Smooth muscle cell (in vitro differentiated cells): ENCODE results near the gene LCORL. TPM values are rescaled to one million over a fixed set of nuclear protein-coding genes. Genes with fewer than 3 reads are reported as not detected.
"Not testable (repeated sequence)": the region's sequence is repeated elsewhere in the genome, so short reads cannot be mapped to it uniquely, and the experiment has no call there.

Experiments
- DNase-seq: peaks from one replicate; lab custom pipeline; 2025; ENCODE audit not compliant: unreplicated experiment; lab: John Stamatoyannopoulos, UW
- H2AFZ ChIP-seq: fragments of 200-600 bp; sonication (generic); 2 replicates; pipeline ENCODE4 v1.6.0; 2016; ENCODE audit warnings: antibody characterized with exemption, low read depth, mild to moderate bottlenecking
- H3F3A ChIP-seq: fragments of 200-600 bp; sonication (generic); 2 replicates; pipeline ENCODE4 v1.6.0; 2017; ENCODE audit warnings: antibody characterized with exemption, low read depth
- H3K27ac ChIP-seq: fragments of 200-600 bp; sonication (generic); 2 replicates; pipeline ENCODE4 v1.5.1; 2016; ENCODE audit warnings: low read depth, mild to moderate bottlenecking
- H3K27me3 ChIP-seq: fragments of 200-600 bp; sonication (generic); 2 replicates; pipeline ENCODE4 v1.6.1; 2016; ENCODE audit warnings: low read depth, mild to moderate bottlenecking
- H3K36me3 ChIP-seq: fragments of 200-600 bp; sonication (generic); 2 replicates; pipeline ENCODE4 v1.5.1; 2016; ENCODE audit warnings: low read depth
- H3K4me1 ChIP-seq: fragments of 200-600 bp; sonication (generic); 2 replicates; pipeline ENCODE4 v1.5.1; 2016; ENCODE audit warnings: low read depth
- H3K4me2 ChIP-seq: fragments of 200-600 bp; sonication (generic); 2 replicates; pipeline ENCODE4 v1.6.0; 2016; ENCODE audit warnings: mild to moderate bottlenecking
- H3K4me3 ChIP-seq: fragments of 200-600 bp; sonication (generic); 2 replicates; pipeline ENCODE4 v1.5.1; 2016; ENCODE audit warnings: mild to moderate bottlenecking
- H3K79me2 ChIP-seq: fragments of 200-600 bp; sonication (generic); 2 replicates; pipeline ENCODE4 v1.6.0; 2016; ENCODE audit warnings: low read depth, mild to moderate bottlenecking
- H3K9ac ChIP-seq: fragments of 200-600 bp; sonication (generic); 2 replicates; pipeline ENCODE4 v1.6.0; 2016; ENCODE audit warnings: low read depth
- H3K9me3 ChIP-seq: fragments of 200-600 bp; sonication (generic); replicated peaks from 2 replicates; pipeline ENCODE4 v1.5.1; 2016; ENCODE audit warnings: low read depth
- H4K20me1 ChIP-seq: fragments of 200-600 bp; sonication (generic); 2 replicates; pipeline ENCODE4 v1.6.0; 2016; ENCODE audit warnings: low read depth
- WGBS: methylation state at CpG from one replicate; pipeline ENCODE4 v1.1.7; 2016; ENCODE audit warnings: low lambda C conversion rate; 5-methylcytosine and 5-hydroxymethylcytosine counted together
- polyA plus RNA-seq: library from polyadenylated mRNA; unstranded; fragments of >200 nt; fragmentation: Nextera tagmentation; extraction: Ambion mirVana; gene quantifications from 2 replicates; pipeline ENCODE4 v1.2.1, GENCODE V29; 2016
- total RNA-seq: library from RNA; depleted of rRNA; stranded (reverse); fragments of >200 nt; gene quantifications from 2 replicates; pipeline ENCODE4 v1.2.3, GENCODE V29; 2014
- TF ChIP-seq, protein P1 (sequence below): fragments of 200-600 bp; sonication (generic); IDR thresholded peaks from 2 replicates; pipeline ENCODE4 v1.5.1; 2017; ENCODE audit warnings: borderline replicate concordance, mild to moderate bottlenecking, antibody characterized with exemption; ENCODE audit not compliant: insufficient read depth, poor library complexity, severe bottlenecking

Gene LCORL
- total and polyA plus RNA-seq, 2 experiments from 2014 or later: 11.2 to 16.6 TPM

DNA sequence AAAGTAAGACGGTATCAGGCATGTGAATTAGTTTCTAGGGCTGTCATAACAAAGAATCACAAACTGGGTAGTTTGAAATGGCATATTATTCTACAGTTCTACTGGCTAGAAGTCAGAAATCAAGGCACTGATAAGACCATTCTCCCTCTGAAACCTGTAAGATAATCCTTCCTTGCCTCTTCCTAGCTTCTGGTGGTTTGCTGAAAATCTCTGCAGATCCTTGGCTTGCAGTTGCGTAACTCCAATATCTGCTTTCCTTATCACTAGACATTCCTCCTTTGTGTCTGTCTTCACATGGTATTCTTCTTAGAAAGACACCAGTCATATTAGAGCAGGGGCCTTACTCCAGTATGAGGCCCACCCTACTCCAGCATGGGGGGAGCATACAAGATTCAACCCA lies 19.6 kb upstream of the LCORL start:
- TF ChIP-seq, protein P1, sequence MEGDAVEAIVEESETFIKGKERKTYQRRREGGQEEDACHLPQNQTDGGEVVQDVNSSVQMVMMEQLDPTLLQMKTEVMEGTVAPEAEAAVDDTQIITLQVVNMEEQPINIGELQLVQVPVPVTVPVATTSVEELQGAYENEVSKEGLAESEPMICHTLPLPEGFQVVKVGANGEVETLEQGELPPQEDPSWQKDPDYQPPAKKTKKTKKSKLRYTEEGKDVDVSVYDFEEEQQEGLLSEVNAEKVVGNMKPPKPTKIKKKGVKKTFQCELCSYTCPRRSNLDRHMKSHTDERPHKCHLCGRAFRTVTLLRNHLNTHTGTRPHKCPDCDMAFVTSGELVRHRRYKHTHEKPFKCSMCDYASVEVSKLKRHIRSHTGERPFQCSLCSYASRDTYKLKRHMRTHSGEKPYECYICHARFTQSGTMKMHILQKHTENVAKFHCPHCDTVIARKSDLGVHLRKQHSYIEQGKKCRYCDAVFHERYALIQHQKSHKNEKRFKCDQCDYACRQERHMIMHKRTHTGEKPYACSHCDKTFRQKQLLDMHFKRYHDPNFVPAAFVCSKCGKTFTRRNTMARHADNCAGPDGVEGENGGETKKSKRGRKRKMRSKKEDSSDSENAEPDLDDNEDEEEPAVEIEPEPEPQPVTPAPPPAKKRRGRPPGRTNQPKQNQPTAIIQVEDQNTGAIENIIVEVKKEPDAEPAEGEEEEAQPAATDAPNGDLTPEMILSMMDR: no peak
- H3K4me1 ChIP-seq: no peaks in the 10 kb centered on the region

GRCh38 chr4:18039113-18039512 lies 17.6 kb upstream of the LCORL start:
- Histone ChIP-seq H3K36me3 (no peaks in the 10 kb centered on the region), H2AFZ (no peak overlapping the region), H3K27me3 (no peaks in the 10 kb centered on the region), H3K27ac (no peak overlapping the region), H3K9me3 (no peaks in the 10 kb centered on the region), H3K4me3 (no peak overlapping the region), H3K4me2 (no peak overlapping the region), H3K4me1 (no peaks in the 10 kb centered on the region), H3K79me2 (no peaks in the 10 kb centered on the region), H4K20me1 (no peaks in the 10 kb centered on the region), H3F3A (no peaks in the 10 kb centered on the region), H3K9ac (no peak overlapping the region)
- TF ChIP-seq, protein P1: no peak
- WGBS: 88% methylated on average over 2 of the region's 2 CpGs
- DNase-seq: no peak

More for the DNA sequence above, 19.6 kb upstream of the LCORL start:
- Histone ChIP-seq H3K9ac (no peak overlapping the region), H3K9me3 (no peaks in the 10 kb centered on the region), H3K4me2 (no peak overlapping the region), H3K27me3 (no peaks in the 10 kb centered on the region), H2AFZ (no peak overlapping the region), H3K36me3 (no peaks in the 10 kb centered on the region), H4K20me1 (no peaks in the 10 kb centered on the region), H3F3A (no peaks in the 10 kb centered on the region), H3K4me3 (no peak overlapping the region), H3K27ac (no peak overlapping the region), H3K79me2 (no peaks in the 10 kb centered on the region)
- no peak for DNase-seq
- WGBS: 84% methylated on average over 2 of the region's 2 CpGs

DNA sequence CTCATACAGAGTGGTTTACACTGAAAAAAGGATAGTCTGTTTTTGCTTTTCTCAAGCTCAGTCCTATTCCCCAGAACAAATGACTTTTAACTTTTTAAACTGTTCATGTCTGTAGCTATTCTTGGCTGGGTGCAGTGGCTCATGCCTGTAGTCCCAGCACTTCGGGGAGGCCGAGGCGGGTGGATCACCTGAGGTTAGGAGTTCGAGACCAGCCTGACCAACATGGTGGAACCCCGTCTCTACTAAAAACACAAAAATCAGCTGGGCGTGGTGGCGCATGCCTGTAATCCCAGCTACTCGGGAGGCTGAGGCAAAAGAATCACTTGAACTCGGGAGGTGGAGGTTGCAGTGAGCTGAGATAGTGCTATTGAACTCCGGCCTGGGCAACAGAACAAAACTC lies 14.8 kb upstream of the LCORL start:
- not testable (repeated sequence) for H3K36me3 ChIP-seq, H3K9me3 ChIP-seq, H3F3A ChIP-seq, H3K9ac ChIP-seq, H3K79me2 ChIP-seq, DNase-seq, H3K4me3 ChIP-seq, H2AFZ ChIP-seq, H3K27ac ChIP-seq, H4K20me1 ChIP-seq, H3K27me3 ChIP-seq, H3K4me2 ChIP-seq, H3K4me1 ChIP-seq
- WGBS: 92% methylated on average over 10 of the region's 10 CpGs

GRCh38 chr4:18034099-18034498 lies 12.5 kb upstream of the LCORL start:
- Histone ChIP-seq H3K27ac (no peak overlapping the region), H3K9ac (no peak overlapping the region), H3K4me2 (no peak overlapping the region), H3K36me3 (no peaks in the 10 kb centered on the region), H3K4me1 (no peaks in the 10 kb centered on the region), H3F3A (no peaks in the 10 kb centered on the region), H3K27me3 (no peaks in the 10 kb centered on the region), H3K9me3 (no peaks in the 10 kb centered on the region), H3K79me2 (no peaks in the 10 kb centered on the region), H3K4me3 (no peak overlapping the region), H4K20me1 (no peaks in the 10 kb centered on the region), H2AFZ (no peak overlapping the region)
- TF ChIP-seq, protein P1: no peak
- WGBS: 88% methylated on average over 2 of the region's 2 CpGs
- DNase-seq: no peak
